OCI-LY3 (cell line): ENCODE results near the gene VIPR2.

Experiments
- CTCF ChIP-seq: fragments of 200-600, 300-600 bp; sonication (generic); IDR thresholded peaks from 2 replicates; pipeline ENCODE4 v1.5.1; 2014; ENCODE audit warnings: antibody characterized with exemption, low read length, low read depth
- EZH2phosphoT487 ChIP-seq: fragments of 200-600 bp; shearing (Covaris generic); IDR thresholded peaks from 2 replicates; pipeline ENCODE4 v1.6.1; 2018; ENCODE audit warnings: antibody characterized with exemption, mixed run types, low read depth

- TF ChIP-seq CTCF (no peak), EZH2phosphoT487 (no peak)
Measured at GRCh38 chr7:159078193-159078910, 66.3 kb downstream of the VIPR2 start.
